Mammary epithelial cell (primary cell): ENCODE results near the gene RTL1.

Source experiments
- CTCF ChIP-seq, 2 donors: IDR thresholded peaks in 1 of 2; conservative IDR thresholded peaks in 1 of 2; 2 replicates each; pipeline ENCODE4 v1.5.1; 2011 to 2012; ENCODE audit warnings: inconsistent platforms in 2 of 2, low read length in 2 of 2, mild to moderate bottlenecking in 2 of 2, control low read depth in 1 of 2, low read depth in 1 of 2; ENCODE audit not compliant: insufficient read depth in 1 of 2; ENCODE audit errors: extremely low read depth in 1 of 2
- EZH2 ChIP-seq: IDR thresholded peaks from 2 replicates; pipeline ENCODE4 v1.6.1; 2012; ENCODE audit warnings: low read length, inconsistent platforms, borderline replicate concordance

GRCh38 chr14:100879194-100879593, 24.3 kb downstream of the RTL1 start:
- TF ChIP-seq CTCF (conservative IDR thresholded peaks at IDR 0.05 in 1 of 2, IDR thresholded peaks at IDR 0.05 in 1 of 2; ENCODE audit: extremely low read depth in 1 of 2, insufficient read depth in 1 of 2, low read depth in 1 of 2, low read length in 2 of 2): no peak
- no peak for TF ChIP-seq EZH2
